Suprapubic skin (tissue), 3 donors: Measurements from ENCODE around the gene SP100.

Source experiments
- POLR2AphosphoS5 ChIP-seq, 3 donors: sonication (generic); formaldehyde crosslinking; IDR thresholded peaks; one replicate each; pipeline ENCODE4 v1.6.1; 2017; ENCODE audit warnings: antibody characterized with exemption in 3 of 3
- TF ChIP-seq, protein P1 (sequence below), 2 donors: fragments of 200-600 bp in 1 of 2; fragments of 450-650 bp in 1 of 2; sonication (generic) in 1 of 2; IDR thresholded peaks; one replicate each; pipeline ENCODE4 v1.5.1; 2016 to 2019; ENCODE audit warnings: antibody characterized with exemption in 2 of 2, mild to moderate bottlenecking in 1 of 2, moderate library complexity in 1 of 2

- TF ChIP-seq, protein P1, sequence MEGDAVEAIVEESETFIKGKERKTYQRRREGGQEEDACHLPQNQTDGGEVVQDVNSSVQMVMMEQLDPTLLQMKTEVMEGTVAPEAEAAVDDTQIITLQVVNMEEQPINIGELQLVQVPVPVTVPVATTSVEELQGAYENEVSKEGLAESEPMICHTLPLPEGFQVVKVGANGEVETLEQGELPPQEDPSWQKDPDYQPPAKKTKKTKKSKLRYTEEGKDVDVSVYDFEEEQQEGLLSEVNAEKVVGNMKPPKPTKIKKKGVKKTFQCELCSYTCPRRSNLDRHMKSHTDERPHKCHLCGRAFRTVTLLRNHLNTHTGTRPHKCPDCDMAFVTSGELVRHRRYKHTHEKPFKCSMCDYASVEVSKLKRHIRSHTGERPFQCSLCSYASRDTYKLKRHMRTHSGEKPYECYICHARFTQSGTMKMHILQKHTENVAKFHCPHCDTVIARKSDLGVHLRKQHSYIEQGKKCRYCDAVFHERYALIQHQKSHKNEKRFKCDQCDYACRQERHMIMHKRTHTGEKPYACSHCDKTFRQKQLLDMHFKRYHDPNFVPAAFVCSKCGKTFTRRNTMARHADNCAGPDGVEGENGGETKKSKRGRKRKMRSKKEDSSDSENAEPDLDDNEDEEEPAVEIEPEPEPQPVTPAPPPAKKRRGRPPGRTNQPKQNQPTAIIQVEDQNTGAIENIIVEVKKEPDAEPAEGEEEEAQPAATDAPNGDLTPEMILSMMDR (IDR thresholded peaks at IDR 0.05): no peak
- TF ChIP-seq POLR2AphosphoS5 (IDR thresholded peaks at IDR 0.05): no peak
Observed at GRCh38 chr2:230541934-230542380, 126.0 kb downstream of the SP100 start.
